ENCODE measurements around the gene WDR31.

- TF ChIP-seq, protein P1, sequence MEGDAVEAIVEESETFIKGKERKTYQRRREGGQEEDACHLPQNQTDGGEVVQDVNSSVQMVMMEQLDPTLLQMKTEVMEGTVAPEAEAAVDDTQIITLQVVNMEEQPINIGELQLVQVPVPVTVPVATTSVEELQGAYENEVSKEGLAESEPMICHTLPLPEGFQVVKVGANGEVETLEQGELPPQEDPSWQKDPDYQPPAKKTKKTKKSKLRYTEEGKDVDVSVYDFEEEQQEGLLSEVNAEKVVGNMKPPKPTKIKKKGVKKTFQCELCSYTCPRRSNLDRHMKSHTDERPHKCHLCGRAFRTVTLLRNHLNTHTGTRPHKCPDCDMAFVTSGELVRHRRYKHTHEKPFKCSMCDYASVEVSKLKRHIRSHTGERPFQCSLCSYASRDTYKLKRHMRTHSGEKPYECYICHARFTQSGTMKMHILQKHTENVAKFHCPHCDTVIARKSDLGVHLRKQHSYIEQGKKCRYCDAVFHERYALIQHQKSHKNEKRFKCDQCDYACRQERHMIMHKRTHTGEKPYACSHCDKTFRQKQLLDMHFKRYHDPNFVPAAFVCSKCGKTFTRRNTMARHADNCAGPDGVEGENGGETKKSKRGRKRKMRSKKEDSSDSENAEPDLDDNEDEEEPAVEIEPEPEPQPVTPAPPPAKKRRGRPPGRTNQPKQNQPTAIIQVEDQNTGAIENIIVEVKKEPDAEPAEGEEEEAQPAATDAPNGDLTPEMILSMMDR (IDR thresholded peaks at IDR 0.05) = no peak
- TF ChIP-seq POLR2A (IDR thresholded peaks at IDR 0.05) (no peak), POLR2AphosphoS5 (IDR thresholded peaks at IDR 0.05) (no peak), EP300 (IDR thresholded peaks at IDR 0.05) (no peak)
These were observed 33.8 kb upstream of the WDR31 start for GRCh38 chr9:113373676-113374392.

All from stomach (tissue), 4 donors.